GM08714 (cell line): ENCODE data around the gene HIP1R.

ENCODE experiments used
- H3K4me3 ChIP-seq: fragments of 200-500 bp; sonication (Bioruptor generic); 2 replicates; pipeline ENCODE4 v1.5.1; 2014; ENCODE audit warnings: mild to moderate bottlenecking, low read length, inconsistent platforms
- ZNF274 ChIP-seq: IDR thresholded peaks from 2 replicates; pipeline ENCODE4 v1.6.1; 2012; ENCODE audit warnings: mild to moderate bottlenecking, low read depth, low read length

Gene HIP1R

DNA sequence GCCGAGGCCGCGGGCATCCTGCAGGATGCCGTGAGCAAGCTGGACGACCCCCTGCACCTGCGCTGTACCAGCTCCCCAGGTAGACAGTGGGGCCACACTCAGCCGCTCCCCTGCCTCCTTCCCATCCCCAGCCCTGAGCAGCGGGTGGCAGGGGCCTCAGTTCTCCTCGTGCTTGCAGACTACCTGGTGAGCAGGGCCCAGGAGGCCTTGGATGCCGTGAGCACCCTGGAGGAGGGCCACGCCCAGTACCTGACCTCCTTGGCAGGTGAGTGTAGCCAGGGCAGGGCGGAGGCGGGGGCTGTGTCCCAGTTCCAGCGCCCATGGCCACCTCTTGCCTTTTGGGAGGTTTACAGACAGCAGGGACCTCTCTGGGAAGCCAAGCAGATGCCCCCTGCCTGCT, 22.9 kb downstream of the HIP1R start:
- H3K4me3 ChIP-seq = no peak overlapping the region
- no peak for TF ChIP-seq ZNF274

DNA sequence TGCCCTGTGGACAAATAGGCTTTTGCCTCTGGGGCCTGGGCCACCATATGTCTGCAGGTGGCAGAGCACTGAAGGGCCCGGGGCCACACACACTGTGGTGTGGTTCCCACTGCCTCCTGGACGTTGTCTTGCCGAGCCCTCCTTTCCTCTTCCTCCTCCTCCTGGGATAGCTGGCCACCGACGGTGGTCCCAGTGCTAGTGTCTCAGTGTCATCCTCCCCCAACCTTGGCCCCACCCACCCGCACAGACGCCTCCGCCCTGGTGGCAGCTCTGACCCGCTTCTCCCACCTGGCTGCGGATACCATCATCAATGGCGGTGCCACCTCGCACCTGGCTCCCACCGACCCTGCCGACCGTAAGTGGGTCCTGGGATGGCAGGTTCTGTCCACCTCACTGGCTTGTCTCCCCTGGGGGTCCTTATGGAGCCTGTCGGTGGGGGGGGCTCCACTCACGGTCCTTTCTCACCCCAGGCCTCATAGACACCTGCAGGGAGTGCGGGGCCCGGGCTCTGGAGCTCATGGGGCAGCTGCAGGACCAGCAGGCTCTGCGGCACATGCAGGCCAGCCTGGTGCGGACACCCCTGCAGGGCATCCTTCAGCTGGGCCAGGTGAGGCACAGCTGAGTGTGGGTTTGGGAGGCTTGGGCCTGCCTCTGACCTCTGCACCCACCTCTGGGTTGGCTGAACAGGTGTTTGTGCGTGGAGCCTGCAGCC, 23.5 kb downstream of the HIP1R start:
- H3K4me3 ChIP-seq = no peak overlapping the region
- no peak for TF ChIP-seq ZNF274

GRCh38 chr12:122859303-122860039, 24.2 kb downstream of the HIP1R start:
- TF ChIP-seq ZNF274 = no peak
- H3K4me3 ChIP-seq = no peak overlapping the region

- no peak overlapping the region for H3K4me3 ChIP-seq
- TF ChIP-seq ZNF274 = no peak
Observed at GRCh38 chr12:122860040-122860853, 25.0 kb downstream of the HIP1R start.

DNA sequence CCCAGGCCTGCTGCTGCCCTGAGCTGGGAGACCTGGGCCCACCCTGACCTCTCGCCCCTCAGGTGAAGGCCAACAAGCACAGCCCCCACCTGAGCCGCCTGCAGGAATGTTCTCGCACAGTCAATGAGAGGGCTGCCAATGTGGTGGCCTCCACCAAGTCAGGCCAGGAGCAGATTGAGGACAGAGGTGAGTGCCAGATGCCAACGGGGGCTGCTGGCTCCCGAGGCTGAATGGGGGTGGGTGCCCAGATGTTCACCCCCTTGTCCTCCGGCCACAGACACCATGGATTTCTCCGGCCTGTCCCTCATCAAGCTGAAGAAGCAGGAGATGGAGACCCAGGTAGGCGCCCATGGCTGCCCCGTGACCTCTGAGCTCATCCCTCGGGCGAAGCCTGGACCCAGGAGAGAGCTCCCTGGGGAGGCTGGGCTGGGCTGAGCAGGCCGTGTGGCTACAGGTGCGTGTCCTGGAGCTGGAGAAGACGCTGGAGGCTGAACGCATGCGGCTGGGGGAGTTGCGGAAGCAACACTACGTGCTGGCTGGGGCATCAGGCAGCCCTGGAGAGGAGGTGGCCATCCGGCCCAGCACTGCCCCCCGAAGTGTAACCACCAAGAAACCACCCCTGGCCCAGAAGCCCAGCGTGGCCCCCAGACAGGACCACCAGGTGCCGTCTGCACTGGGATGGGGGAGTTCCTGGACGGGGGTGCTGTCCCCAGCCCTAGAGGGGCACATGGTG, 25.8 kb downstream of the HIP1R start:
- no peak overlapping the region for H3K4me3 ChIP-seq
- no peak for TF ChIP-seq ZNF274

GRCh38 chr12:122861587-122861970, 26.3 kb downstream of the HIP1R start:
- H3K4me3 ChIP-seq = no peak overlapping the region
- TF ChIP-seq ZNF274 = no peak

GRCh38 chr12:122862110-122862634, 26.9 kb downstream of the HIP1R start:
- H3K4me3 ChIP-seq = no peak overlapping the region
- TF ChIP-seq ZNF274 = no peak

GRCh38 chr12:122862872-122863701, 27.8 kb downstream of the HIP1R start:
- no peak for TF ChIP-seq ZNF274
- H3K4me3 ChIP-seq = no peak overlapping the region

DNA sequence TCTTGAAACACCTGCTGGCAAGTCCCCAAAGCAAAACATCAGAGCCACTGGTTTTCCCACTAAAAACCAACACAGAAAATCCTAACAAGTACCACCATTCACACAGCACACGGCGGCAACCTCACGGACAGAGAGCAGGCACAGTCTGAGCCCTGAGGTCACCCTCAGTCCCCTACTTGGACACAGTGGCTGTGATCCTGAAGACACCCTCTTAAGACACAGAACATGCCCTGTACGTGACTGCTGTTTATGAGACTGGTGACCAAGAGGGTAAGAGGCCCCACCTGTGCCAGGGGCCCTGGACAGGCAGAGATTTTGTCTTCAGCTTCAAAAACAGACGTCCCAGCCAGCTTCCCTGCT, 29.6 kb downstream of the HIP1R start:
- no peak for TF ChIP-seq ZNF274
- H3K4me3 ChIP-seq = no peak overlapping the region

DNA sequence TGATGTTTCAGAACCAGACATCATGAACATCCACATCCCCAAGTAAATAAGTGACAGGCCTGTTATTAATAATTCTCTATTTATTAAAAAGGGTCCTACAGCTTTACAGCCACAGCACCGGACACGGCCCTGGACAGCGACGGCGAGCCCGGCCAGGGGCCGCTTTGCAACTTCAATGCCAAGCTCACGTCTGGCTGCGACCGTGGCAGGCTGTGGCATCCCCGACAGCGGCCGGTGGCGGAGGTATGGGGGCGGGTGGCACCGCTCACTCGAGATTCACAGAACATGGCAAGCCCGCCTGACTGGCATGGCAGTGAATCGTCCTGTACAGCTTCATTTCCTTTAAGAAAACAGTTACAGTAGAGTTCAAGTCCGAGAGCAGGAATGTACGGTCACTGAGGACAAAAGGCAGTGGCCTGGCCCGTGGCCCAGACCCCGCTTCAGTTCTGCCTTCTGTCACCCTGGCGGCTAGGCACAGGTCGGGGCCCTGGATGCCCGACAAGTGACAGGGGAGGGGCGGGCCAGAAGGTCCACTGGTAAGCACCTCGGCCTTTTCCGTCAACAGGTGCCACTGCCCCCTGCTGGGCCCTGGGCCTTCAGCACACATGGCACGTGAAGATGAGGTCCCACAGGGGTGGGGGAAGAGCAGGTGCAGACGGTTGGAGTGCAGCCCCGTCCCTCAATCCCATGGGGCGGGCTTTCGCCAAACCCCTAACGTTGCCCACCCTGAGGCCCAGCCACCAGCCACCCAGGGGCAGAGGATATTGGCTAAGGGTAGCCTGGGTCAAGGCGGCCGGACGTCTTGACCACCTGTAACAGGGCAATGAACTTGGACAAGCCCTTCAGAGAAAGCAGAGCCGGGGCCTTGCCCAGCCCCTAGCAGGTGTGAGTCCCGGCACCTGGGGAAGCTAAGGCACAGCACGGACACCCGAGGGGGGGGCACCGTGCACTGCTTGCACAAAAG, 30.3 kb downstream of the HIP1R start:
- no peak overlapping the region for H3K4me3 ChIP-seq
- no peak for TF ChIP-seq ZNF274

GRCh38 chr12:122866379-122866778, 31.1 kb downstream of the HIP1R start:
- H3K4me3 ChIP-seq = no peak overlapping the region
- no peak for TF ChIP-seq ZNF274
